NCI-H128 (cell line): ENCODE results near the gene TNPO3.

Experiments used
- DNase-seq: peaks from one replicate; lab custom pipeline; 2025; ENCODE audit not compliant: unreplicated experiment; lab: John Stamatoyannopoulos, UW

The TNPO3 gene

DNA sequence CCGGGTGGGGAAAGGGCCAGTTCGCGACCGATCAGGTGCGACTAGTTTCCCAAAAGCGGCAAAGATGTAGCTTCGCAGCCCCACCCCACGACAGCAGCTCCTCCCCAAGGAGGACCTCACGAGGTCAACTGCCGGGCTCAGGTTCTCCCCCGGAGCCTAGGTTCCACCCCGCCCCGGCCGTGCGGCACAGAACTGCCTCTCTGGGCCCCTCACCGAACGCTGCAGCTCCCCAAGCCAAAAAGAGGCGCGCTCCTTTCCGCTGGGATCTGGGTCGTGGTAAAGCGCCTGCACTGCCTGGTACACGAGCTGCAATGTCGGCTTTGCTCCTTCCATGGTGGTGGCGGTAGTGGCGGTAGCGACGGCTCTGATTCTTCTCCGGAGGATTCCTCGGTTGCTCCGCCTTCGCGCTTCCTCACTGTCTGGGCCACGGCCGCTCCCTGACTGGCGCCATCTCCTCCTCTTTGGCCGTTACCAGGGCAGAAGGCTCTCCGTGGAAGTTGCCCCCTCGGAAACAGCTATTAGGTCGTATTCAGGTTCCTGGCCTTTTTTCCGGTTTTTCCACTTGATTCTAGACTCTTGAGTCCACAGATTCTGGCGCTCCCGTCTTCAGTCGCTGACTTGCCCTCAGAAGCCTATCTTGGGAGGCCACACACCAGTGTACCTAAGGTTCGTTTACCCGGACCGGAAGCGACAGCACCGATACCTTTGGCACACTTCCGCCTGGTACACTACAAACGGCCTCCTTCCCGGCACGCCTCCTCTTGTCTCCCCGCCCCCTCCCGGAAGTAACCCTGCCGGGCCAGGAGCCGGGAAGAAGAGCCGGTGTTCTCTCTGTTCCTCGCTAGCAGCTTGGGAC lies at the start of gene TNPO3:
TSS of gene TNPO3 (minus strand) at position 674 of the 856 bp plus-strand sequence. CDS start at position 333, 341 bp downstream.
- peak; percentile 78 for DNase-seq

DNA sequence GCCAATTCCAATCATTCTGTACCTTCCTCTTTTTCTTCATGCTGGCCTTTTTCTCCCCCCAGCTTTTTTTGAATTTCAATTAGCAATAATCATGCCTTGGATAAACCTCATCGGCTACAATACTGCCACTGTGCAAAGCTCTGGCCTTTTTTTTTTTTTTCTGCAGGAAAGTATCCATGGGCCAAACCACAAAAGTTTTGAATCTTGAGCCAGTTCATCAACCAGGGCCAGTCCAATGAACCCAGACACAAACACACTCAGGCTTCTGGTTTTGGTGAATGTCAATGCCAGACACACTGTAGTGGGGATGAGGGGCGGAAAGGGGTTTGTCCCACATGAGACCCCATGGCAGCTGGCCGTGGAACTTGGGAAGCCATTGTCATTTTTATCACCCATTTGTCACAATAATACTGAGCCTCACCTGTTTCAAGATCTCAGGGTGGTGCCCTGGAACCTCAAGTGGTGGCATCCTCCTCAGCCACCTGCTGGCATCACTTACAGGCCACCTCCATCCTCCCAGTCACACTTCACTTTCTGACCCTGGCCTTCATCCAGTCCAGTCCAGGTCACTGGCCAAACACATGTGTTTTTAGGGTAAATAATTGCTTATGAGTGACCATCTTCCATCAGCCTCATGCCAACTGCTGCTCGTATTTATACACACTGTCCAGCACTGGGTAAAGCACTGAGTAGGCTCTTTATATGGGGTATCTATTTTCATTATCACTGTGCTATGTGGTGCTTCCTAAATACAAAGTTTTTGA lies 48.8 kb upstream of the TNPO3 start:
- no peak for DNase-seq

GRCh38 chr7:129101746-129102145 lies 46.8 kb upstream of the TNPO3 start:
- no peak for DNase-seq

- DNase-seq, result no peak
Observed at GRCh38 chr7:129100827-129101166, 45.9 kb upstream of the TNPO3 start.

GRCh38 chr7:129098409-129099084 lies 43.6 kb upstream of the TNPO3 start:
- no peak for DNase-seq

- DNase-seq, result no peak
Observed at GRCh38 chr7:129095258-129095657, 40.3 kb upstream of the TNPO3 start.

DNA sequence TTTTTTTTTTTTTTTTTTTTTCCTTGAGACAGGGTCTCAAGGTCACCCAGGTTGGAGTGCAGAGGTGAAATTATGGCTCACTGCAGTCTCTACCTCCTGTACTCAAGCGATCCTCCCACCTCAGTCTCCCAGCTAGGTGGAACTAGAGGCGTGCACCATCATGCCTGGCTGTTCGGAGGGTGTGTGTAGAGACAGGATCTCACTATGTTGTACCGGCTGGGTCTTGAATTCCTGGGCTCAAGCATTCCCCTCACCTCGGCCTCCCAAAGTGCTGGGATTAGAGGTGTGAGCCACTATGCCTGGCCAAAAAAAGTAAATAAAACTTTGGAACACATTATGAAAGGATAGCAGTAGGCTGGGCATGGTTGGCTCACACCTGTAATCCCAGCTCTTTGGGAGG lies 39.6 kb upstream of the TNPO3 start:
- no peak for DNase-seq

- DNase-seq, result no peak
Observed at GRCh38 chr7:129093867-129094456, 39.1 kb upstream of the TNPO3 start.

- peak; percentile 85 for DNase-seq
Observed at GRCh38 chr7:129091484-129092002, 36.6 kb upstream of the TNPO3 start.

- no peak for DNase-seq
Observed at GRCh38 chr7:129090300-129090907, 35.5 kb upstream of the TNPO3 start.

GRCh38 chr7:129089521-129090212 lies 34.8 kb upstream of the TNPO3 start:
- DNase-seq, result no peak

DNA sequence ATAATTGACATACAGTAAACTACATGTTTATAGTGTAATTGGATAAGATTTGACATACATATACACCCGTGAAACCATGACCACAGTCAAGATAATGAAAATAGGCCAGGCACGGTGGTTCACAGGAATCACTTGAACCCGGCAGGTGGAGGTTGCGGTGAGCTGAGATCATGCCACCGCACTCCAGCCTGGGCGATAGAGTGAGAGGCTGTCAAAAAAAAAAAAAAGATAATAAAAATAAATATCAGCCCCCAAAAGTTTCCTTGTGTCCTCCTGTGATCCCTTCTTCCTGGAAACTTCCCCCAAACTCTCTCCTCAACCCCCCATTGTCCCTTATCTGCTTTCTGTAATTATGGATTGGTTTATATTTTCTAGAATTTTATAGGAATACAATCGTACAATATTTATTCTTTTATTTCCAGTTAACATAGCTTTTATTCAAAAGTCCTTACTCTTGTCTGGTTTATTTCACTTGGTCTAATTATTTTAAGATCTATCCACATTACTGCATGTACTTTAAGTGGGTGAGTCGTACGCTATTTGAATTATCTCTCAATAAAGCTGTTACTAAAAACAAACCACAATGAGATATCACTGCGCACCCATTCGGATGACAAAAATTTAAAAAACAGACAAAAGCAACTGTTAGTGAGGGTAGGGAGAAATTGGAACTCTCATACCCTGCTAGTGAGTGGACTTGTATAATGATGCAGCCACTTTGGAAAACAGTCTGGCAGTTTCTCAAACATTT lies 30.1 kb upstream of the TNPO3 start:
- no peak for DNase-seq

GRCh38 chr7:129083525-129083924 lies 28.6 kb upstream of the TNPO3 start:
- DNase-seq, result no peak

- DNase-seq, result no peak
Observed at GRCh38 chr7:129078455-129078854, 23.5 kb upstream of the TNPO3 start.

- no peak for DNase-seq
Observed at GRCh38 chr7:129076886-129077285, 22.0 kb upstream of the TNPO3 start.

DNA sequence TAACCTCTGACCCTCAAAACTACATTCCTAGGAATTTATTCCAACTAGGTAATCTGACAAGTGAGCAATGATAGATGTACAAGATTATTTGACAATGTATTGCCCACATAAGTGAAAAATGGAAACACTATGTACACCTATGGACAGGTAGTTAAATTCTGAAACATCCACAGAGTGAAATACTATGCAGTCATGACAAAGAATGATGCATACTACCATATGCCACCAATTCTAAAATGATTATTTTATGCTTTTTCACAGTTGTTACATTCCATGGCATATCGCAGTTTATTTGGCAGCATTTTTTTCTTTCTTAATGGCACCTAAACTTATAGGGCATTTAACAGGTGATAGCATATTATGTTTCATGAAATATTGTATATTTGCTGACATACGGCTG lies 20.1 kb upstream of the TNPO3 start:
- no peak for DNase-seq

DNA sequence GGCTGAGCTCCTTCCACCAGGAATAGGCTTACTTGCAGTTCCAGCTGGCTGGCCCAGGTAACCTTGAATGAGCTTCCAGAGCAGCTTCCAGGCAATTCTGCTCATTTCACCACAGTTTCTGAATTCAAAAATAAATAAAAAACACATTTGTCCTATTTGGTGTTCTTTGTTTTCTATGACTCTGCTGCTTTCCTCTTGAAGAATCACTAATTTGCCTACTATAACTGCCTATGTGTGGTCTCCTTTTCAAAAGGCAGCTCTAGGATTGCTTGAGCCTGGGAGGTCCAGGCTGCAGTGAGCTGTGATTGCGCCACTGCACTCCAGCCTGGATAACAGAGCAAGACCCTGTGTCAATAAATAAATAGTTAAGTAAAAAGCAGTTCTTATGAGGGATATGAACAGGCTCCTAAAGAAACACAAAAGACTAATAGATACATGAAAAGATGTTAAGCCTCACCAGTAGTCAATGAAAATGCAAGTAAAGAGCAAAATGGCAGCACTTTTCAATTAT lies 19.5 kb upstream of the TNPO3 start:
- DNase-seq, result no peak

- DNase-seq, result no peak
Observed at GRCh38 chr7:129073738-129074137, 18.8 kb upstream of the TNPO3 start.

DNA sequence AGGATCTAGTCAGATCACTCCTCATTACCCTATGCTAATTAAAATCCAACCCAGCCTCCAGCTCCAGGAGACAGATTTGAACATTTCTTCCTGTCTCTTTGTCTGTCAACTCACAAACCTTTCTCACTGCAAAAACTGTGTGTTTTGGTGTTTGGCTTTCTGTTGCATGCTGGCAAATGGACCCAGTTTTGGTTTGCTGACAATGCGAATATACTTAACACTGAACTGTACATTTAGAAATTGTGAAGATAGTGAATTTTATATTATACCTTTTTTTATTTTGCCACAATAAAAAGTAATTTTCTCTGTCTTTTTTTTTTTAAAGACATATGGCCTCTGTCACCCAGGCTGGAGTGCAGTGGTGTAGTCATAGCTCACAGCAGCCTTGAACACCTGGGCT lies 18.3 kb upstream of the TNPO3 start:
- DNase-seq, result no peak
